ENCODE results near the gene DNAH3. TPM values are rescaled to one million over a fixed set of nuclear protein-coding genes. Genes with fewer than 3 reads are reported as not detected.
"Not testable (repeated sequence)": the region's sequence is repeated elsewhere in the genome, so short reads cannot be mapped to it uniquely, and the experiment has no call there.

DNAH3 gene
- total and polyA plus RNA-seq, 2 of the 13 experiments (the other 11 are each of a cell fraction or from before 2014, with no cell fraction given), result 0.07 to 0.08 TPM

GRCh38 chr16:21097151-21097550 lies 53.5 kb downstream of the DNAH3 start (continued):
- no peak for TF ChIP-seq DDIT3 (CRISPR knock-in tag; IDR thresholded peaks at IDR 0.05)
- TF ChIP-seq ZNF710 (CRISPR knock-in tag; IDR thresholded peaks at IDR 0.05; ENCODE audit: borderline replicate concordance), result no peak
- TF ChIP-seq HOMEZ (CRISPR knock-in tag; IDR thresholded peaks at IDR 0.05; ENCODE audit: low read depth), result no peak

- H3K4me2 ChIP-seq (ENCODE audit: low read depth, low read length); H3K9me3 ChIP-seq (ENCODE audit: low read length); ATAC-seq; DNase-seq (ENCODE audit: low spot score); H4K20me1 ChIP-seq (ENCODE audit: insufficient read depth, low read length); FAIRE-seq; H3K4me3 ChIP-seq (replicated peaks in 1 of 3; ENCODE audit: insufficient read depth in 1 of 3, low read depth in 2 of 3, low read length in 3 of 3); H2AFZ ChIP-seq (ENCODE audit: low read length); H3K27ac ChIP-seq (ENCODE audit: extremely low read length, insufficient read depth, low read length); CTCF ChIA-PET (ENCODE audit: low intra/inter-chr PET ratio, low total read pairs); intact Hi-C loops (cut with micrococcal nuclease; ENCODE audit: unreplicated experiment); H3K79me2 ChIP-seq (ENCODE audit: insufficient read depth, low read length); H3K27me3 ChIP-seq (ENCODE audit: control insufficient read depth in 1 of 2, insufficient read depth in 2 of 2, low read length in 2 of 2); H3K36me3 ChIP-seq (replicated peaks in 1 of 2; ENCODE audit: control insufficient read depth in 1 of 2, insufficient read depth in 2 of 2, low read length in 2 of 2); H3K9ac ChIP-seq (ENCODE audit: insufficient read depth, low read depth, low read length); POLR2A ChIA-PET; BruUV-seq (replicated peaks); in situ Hi-C loops (cut with HindIII; ENCODE audit: extremely low pct_ligation_motif_present, low pct_unique_long_range_greater_than_20kb); H3K4me1 ChIP-seq (ENCODE audit: insufficient read depth, low read length): not testable (repeated sequence)
- 18% methylated on average over 2 of the region's 2 CpGs for WGBS (ENCODE audit: low lambda C conversion rate)
- peak; percentile 79 for TF ChIP-seq ZNF430 (CRISPR knock-in tag; IDR thresholded peaks at IDR 0.05)
Measured at GRCh38 chr16:21094719-21095118, 55.9 kb downstream of the DNAH3 start.

Data from HepG2 (cell line).